Endothelial cell of umbilical vein (primary cell): ENCODE data around the gene HMGXB3. TPM values are rescaled to one million over a fixed set of nuclear protein-coding genes. Genes with fewer than 3 reads are reported as not detected.

Source experiments
- BruUV-seq: library from RNA; stranded (reverse); fragments of 400-500 nt; replicated peaks from 2 replicates; lab custom pipeline; 2021; lab: Mats Ljungman, UMichigan
- CTCF ChIA-PET: fragments of 300-600, 350-600 bp; sonication (Branson Sonifier 250); formaldehyde crosslinking; loops from one replicate; lab custom pipeline; 2021; ENCODE audit warnings: antibody characterized with exemption, inconsistent platforms; lab: Charles Lee
- POLR2A ChIA-PET: fragments of 300-600, 350-600 bp; sonication (Branson Sonifier 250); formaldehyde crosslinking; loops from one replicate; lab custom pipeline; 2021; ENCODE audit warnings: antibody characterized with exemption, inconsistent platforms; lab: Charles Lee
- DNase-seq: peaks from one replicate; pipeline ENCODE4 v3.0.0-alpha.2; 2011; ENCODE audit warnings: low read depth, low spot score
- FAIRE-seq: peaks from 2 replicates; lab custom pipeline; 2011; peaks lifted over from hg19 to GRCh38; lab: Jason Lieb, UNC
- H2AFZ ChIP-seq: 2 replicates; pipeline ENCODE4 v1.6.0; 2012; ENCODE audit warnings: low read depth, low read length, control low read depth, inconsistent platforms
- H3K27ac ChIP-seq: 2 replicates; pipeline ENCODE4 v1.5.1; 2011; ENCODE audit warnings: low read depth, mild to moderate bottlenecking, control low read depth, low read length, moderate library complexity; ENCODE audit not compliant: insufficient read depth
- H3K27me3 ChIP-seq, 2 experiments: 2 replicates each; pipeline versions ENCODE4 v1.6.0 to v1.6.1; 2011; ENCODE audit warnings: low read length in 2 of 2, mixed read lengths in 1 of 2; ENCODE audit not compliant: control insufficient read depth in 2 of 2, insufficient read depth in 2 of 2
- H3K36me3 ChIP-seq, 2 experiments: 2 replicates in 1 of 2; 3 replicates in 1 of 2; pipeline ENCODE4 v1.5.1; 2011; ENCODE audit warnings: low read length in 2 of 2, mild to moderate bottlenecking in 1 of 2, moderate library complexity in 1 of 2; ENCODE audit not compliant: control insufficient read depth in 2 of 2, insufficient read depth in 2 of 2; ENCODE audit errors: extremely low read depth in 1 of 2
- H3K4me1 ChIP-seq: 3 replicates; pipeline ENCODE4 v1.5.1; 2011; ENCODE audit warnings: mild to moderate bottlenecking, low read length; ENCODE audit not compliant: control insufficient read depth, insufficient read depth; ENCODE audit errors: extremely low read depth
- H3K4me2 ChIP-seq: 2 replicates; pipeline ENCODE4 v1.6.1; 2011; ENCODE audit warnings: low read length, control low read depth, mixed read lengths; ENCODE audit not compliant: insufficient read depth
- H3K4me3 ChIP-seq, 3 experiments: fragments of 200-600 bp in 1 of 3; sonication (generic), shearing (Covaris generic) in 1 of 3; replicated peaks in 1 of 3; 2 replicates each; pipeline ENCODE4 v1.5.1; 2011 to 2016; ENCODE audit warnings: control low read depth in 3 of 3, low read length in 3 of 3, mild to moderate bottlenecking in 2 of 3, inconsistent platforms in 1 of 3, low read depth in 1 of 3, moderate library complexity in 1 of 3; ENCODE audit not compliant: insufficient read depth in 1 of 3
- H3K79me2 ChIP-seq: 2 replicates; pipeline ENCODE4 v1.6.0; 2012; ENCODE audit warnings: low read length, inconsistent platforms; ENCODE audit not compliant: control insufficient read depth, insufficient read depth
- H3K9ac ChIP-seq: replicated peaks from 2 replicates; pipeline ENCODE3; 2011; ENCODE audit warnings: low read length, control low read depth; ENCODE audit not compliant: insufficient read depth; ENCODE audit errors: extremely low read depth
- H3K9me1 ChIP-seq: replicated peaks from 3 replicates; pipeline ENCODE4 v1.6.0; 2011; ENCODE audit warnings: mild to moderate bottlenecking, low read length; ENCODE audit not compliant: control insufficient read depth, insufficient read depth; ENCODE audit errors: extremely low read depth
- H3K9me3 ChIP-seq: replicated peaks from 2 replicates; pipeline ENCODE4 v1.5.1; 2012; ENCODE audit warnings: low read length, inconsistent platforms; ENCODE audit not compliant: control insufficient read depth, insufficient read depth
- H4K20me1 ChIP-seq: replicated peaks from 2 replicates; pipeline ENCODE3; 2011; ENCODE audit warnings: mild to moderate bottlenecking, low read length; ENCODE audit not compliant: control insufficient read depth, insufficient read depth; ENCODE audit errors: extremely low read depth
- EZH2 ChIP-seq: IDR thresholded peaks from 2 replicates; pipeline ENCODE4 v1.6.1; 2012; ENCODE audit warnings: borderline replicate concordance, low read depth, mild to moderate bottlenecking, moderate library complexity, low read length, inconsistent platforms; ENCODE audit not compliant: severe bottlenecking
- FOS ChIP-seq: IDR thresholded peaks from 2 replicates; pipeline ENCODE4 v1.6.1; 2011; ENCODE audit warnings: mild to moderate bottlenecking, low read length, moderate library complexity, borderline replicate concordance; ENCODE audit not compliant: insufficient read depth
- GATA2 ChIP-seq: IDR thresholded peaks from 2 replicates; pipeline ENCODE4 v1.7.0; 2011; ENCODE audit warnings: low read depth, mild to moderate bottlenecking, moderate library complexity, mixed read lengths, low read length; ENCODE audit not compliant: insufficient read length, insufficient read depth
- JUN ChIP-seq: IDR thresholded peaks from 2 replicates; pipeline ENCODE4 v1.6.1; 2011; ENCODE audit warnings: borderline replicate concordance, low read depth; ENCODE audit not compliant: insufficient read length, insufficient read depth
- MYC ChIP-seq: IDR thresholded peaks from one replicate; pipeline ENCODE4 v1.6.1; 2011; ENCODE audit warnings: mild to moderate bottlenecking, low read depth, low read length
- POLR2A ChIP-seq: IDR thresholded peaks from 2 replicates; pipeline ENCODE4 v1.6.1; 2012; ENCODE audit warnings: low read depth, mild to moderate bottlenecking, control low read depth, low read length
- POLR2AphosphoS5 ChIP-seq: IDR thresholded peaks from 2 replicates; pipeline ENCODE4 v1.6.1; 2012; ENCODE audit warnings: low read depth, mild to moderate bottlenecking, control low read depth, low read length, moderate library complexity; ENCODE audit not compliant: insufficient read depth
- dilution Hi-C: fragments of 300-500 bp; cut with MboI; formaldehyde crosslinking; loops from one replicate; pipeline ENCODE4 v1.15.0; 2019; ENCODE audit warnings: low sequenced_read_pairs; ENCODE audit not compliant: extremely low pct_ligation_motif_present
- intact Hi-C: fragments of 100-400 bp; cut with micrococcal nuclease; formaldehyde crosslinking; loops from one replicate; pipeline ENCODE4 v1.10.0; 2022
- polyA plus RNA-seq, 4 experiments: library from polyadenylated mRNA; depleted of rRNA in 3 of 4; stranded (reverse) in 3 of 4; unstranded in 1 of 4; fragments of >200 nt; gene quantifications; 2 replicates each; pipeline versions ENCODE4 v1.2.1 to v1.2.3, GENCODE V29; 2011 to 2012; ENCODE audit warnings: missing spikeins in 1 of 4
- total RNA-seq: library from RNA; stranded (reverse); gene quantifications from 2 replicates; pipeline ENCODE4 v1.2.3, GENCODE V29; 2021
- TF ChIP-seq, protein P1 (sequence below), 2 donors: IDR thresholded peaks; 1 replicate in 1 of 2; 2 replicates in 1 of 2; pipeline ENCODE4 v1.5.1; 2011; ENCODE audit warnings: low read length in 2 of 2, mild to moderate bottlenecking in 2 of 2, moderate library complexity in 2 of 2, control low read depth in 1 of 2, inconsistent platforms in 1 of 2, low read depth in 1 of 2; ENCODE audit not compliant: insufficient read depth in 1 of 2; ENCODE audit errors: extremely low read depth in 1 of 2
- TF ChIP-seq, protein P2 (sequence below): IDR thresholded peaks from 2 replicates; pipeline ENCODE4 v1.6.1; 2011; ENCODE audit not compliant: insufficient read depth, insufficient read length

Gene HMGXB3
- total and polyA plus RNA-seq, 2 donors (not counting 3 experiments of a cell fraction or from before 2014, with no cell fraction given), result 34.8 to 52.6 TPM

- no peaks in the 10 kb centered on the region for H4K20me1 ChIP-seq
- H3K4me2 ChIP-seq, result no peak overlapping the region
- H3K27me3 ChIP-seq, result no peaks in the 10 kb centered on the region
- no peak overlapping the region for H3K9ac ChIP-seq
- peaks cover 17% of the 10 kb centered on the region for H3K4me1 ChIP-seq
- peaks cover 12 to 37% of the 10 kb centered on the region in 2 experiments for H3K36me3 ChIP-seq
- dilution Hi-C loops, result no loop called here
- no peak overlapping the region for H3K4me3 ChIP-seq
- no TSS peak for BruUV-seq
- CTCF ChIA-PET, result interaction anchor here (1.1 to 1.3 kb wide), 2 partner anchors 8 to 11 kb away, joined by 3 to 4 read pairs; no protein-coding TSS in a partner anchor
- H3K79me2 ChIP-seq, result no peaks in the 10 kb centered on the region
- intact Hi-C loops, result no loop called here
- TF ChIP-seq EZH2 (no peak), POLR2AphosphoS5 (no peak), POLR2A (no peak), FOS (no peak), JUN (no peak), GATA2 (no peak), MYC (no peak)
- TF ChIP-seq, protein P1, sequence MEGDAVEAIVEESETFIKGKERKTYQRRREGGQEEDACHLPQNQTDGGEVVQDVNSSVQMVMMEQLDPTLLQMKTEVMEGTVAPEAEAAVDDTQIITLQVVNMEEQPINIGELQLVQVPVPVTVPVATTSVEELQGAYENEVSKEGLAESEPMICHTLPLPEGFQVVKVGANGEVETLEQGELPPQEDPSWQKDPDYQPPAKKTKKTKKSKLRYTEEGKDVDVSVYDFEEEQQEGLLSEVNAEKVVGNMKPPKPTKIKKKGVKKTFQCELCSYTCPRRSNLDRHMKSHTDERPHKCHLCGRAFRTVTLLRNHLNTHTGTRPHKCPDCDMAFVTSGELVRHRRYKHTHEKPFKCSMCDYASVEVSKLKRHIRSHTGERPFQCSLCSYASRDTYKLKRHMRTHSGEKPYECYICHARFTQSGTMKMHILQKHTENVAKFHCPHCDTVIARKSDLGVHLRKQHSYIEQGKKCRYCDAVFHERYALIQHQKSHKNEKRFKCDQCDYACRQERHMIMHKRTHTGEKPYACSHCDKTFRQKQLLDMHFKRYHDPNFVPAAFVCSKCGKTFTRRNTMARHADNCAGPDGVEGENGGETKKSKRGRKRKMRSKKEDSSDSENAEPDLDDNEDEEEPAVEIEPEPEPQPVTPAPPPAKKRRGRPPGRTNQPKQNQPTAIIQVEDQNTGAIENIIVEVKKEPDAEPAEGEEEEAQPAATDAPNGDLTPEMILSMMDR (IDR thresholded peaks at IDR 0.05; ENCODE audit: extremely low read depth in 1 of 2, insufficient read depth in 1 of 2, low read depth in 1 of 2, low read length in 2 of 2), result no peak
- TF ChIP-seq, protein P2, sequence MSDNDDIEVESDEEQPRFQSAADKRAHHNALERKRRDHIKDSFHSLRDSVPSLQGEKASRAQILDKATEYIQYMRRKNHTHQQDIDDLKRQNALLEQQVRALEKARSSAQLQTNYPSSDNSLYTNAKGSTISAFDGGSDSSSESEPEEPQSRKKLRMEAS, result no peak
- H3K27ac ChIP-seq, result no peak overlapping the region
- no peak overlapping the region for H2AFZ ChIP-seq
- DNase-seq, result no peak
- FAIRE-seq, result no peak
- POLR2A ChIA-PET, result no interaction called here
- H3K9me3 ChIP-seq, result no peaks in the 10 kb centered on the region
- H3K9me1 ChIP-seq, result no peaks in the 10 kb centered on the region
Measured at GRCh38 chr5:150056075-150056443, 55.5 kb downstream of the HMGXB3 start.
